ENCODE data around the gene RFNG. TPM values are rescaled to one million over a fixed set of nuclear protein-coding genes. Genes with fewer than 3 reads are reported as not detected.

RFNG gene
- total RNA-seq, 1 experiment from 2014 or later, result 31.5 TPM

- peaks cover 5% of the 10 kb centered on the region for H3K4me1 ChIP-seq (ENCODE audit: insufficient read depth, low read length, poor library complexity, severe bottlenecking)
- no peak overlapping the region for H3K4me3 ChIP-seq (ENCODE audit: low read depth, low read length, poor library complexity, severe bottlenecking)
- peaks cover 68% of the 10 kb centered on the region for H3K36me3 ChIP-seq (ENCODE audit: insufficient read depth, low read length, poor library complexity, severe bottlenecking)
- no TSS peak for BruUV-seq (replicated peaks)
- ChIA-PET POLR2A (ENCODE audit: low non-redundant PET) (no interaction called here), CTCF (interaction anchor here (1.6 kb wide), 1 partner anchor 24 kb away, joined by 4 read pairs; the partner anchor contains the start of gene DCXR)
- no peak for DNase-seq (ENCODE audit: low spot score)
- no peaks in the 10 kb centered on the region for H3K9me3 ChIP-seq (ENCODE audit: low read depth, low read length, poor library complexity, severe bottlenecking)
- no peak overlapping the region for H3K27ac ChIP-seq (ENCODE audit: low read depth, low read length, poor library complexity, severe bottlenecking)
- intact Hi-C loops (cut with micrococcal nuclease; ENCODE audit: unreplicated experiment), result no loop called here
- H3K27me3 ChIP-seq (replicated peaks; ENCODE audit: insufficient read depth, low read depth, low read length, poor library complexity), result no peaks in the 10 kb centered on the region
- TF ChIP-seq CTCF (conservative IDR thresholded peaks at IDR 0.05; ENCODE audit: low read depth, low read length), result no peak
- no peak for TF ChIP-seq EZH2 (IDR thresholded peaks at IDR 0.05; ENCODE audit: borderline replicate concordance, low read depth, low read length, poor library complexity, severe bottlenecking)
These were observed 9.7 kb upstream of the RFNG start for GRCh38 chr17:82061047-82061925.

GRCh38 chr17:82060614-82061013 lies 9.0 kb upstream of the RFNG start:
- intact Hi-C loops (cut with micrococcal nuclease; ENCODE audit: unreplicated experiment), result no loop called here
- POLR2A ChIA-PET (ENCODE audit: low non-redundant PET), result no interaction called here
- Histone ChIP-seq H3K9me3 (ENCODE audit: low read depth, low read length, poor library complexity, severe bottlenecking) (no peaks in the 10 kb centered on the region), H3K27me3 (replicated peaks; ENCODE audit: insufficient read depth, low read depth, low read length, poor library complexity) (no peaks in the 10 kb centered on the region), H3K36me3 (ENCODE audit: insufficient read depth, low read length, poor library complexity, severe bottlenecking) (peaks cover 75% of the 10 kb centered on the region), H3K27ac (ENCODE audit: low read depth, low read length, poor library complexity, severe bottlenecking) (no peak overlapping the region), H3K4me1 (ENCODE audit: insufficient read depth, low read length, poor library complexity, severe bottlenecking) (no peaks in the 10 kb centered on the region), H3K4me3 (ENCODE audit: low read depth, low read length, poor library complexity, severe bottlenecking) (no peak overlapping the region)
- no peak for DNase-seq (ENCODE audit: low spot score)
- CTCF ChIA-PET, result interaction anchor here (1.6 kb wide), 1 partner anchor 23 kb away, joined by 4 read pairs; the partner anchor contains the start of gene DCXR
- BruUV-seq (replicated peaks), result no TSS peak
- TF ChIP-seq EZH2 (IDR thresholded peaks at IDR 0.05; ENCODE audit: borderline replicate concordance, low read depth, low read length, poor library complexity, severe bottlenecking) (no peak), CTCF (conservative IDR thresholded peaks at IDR 0.05; ENCODE audit: low read depth, low read length) (no peak)

DNA sequence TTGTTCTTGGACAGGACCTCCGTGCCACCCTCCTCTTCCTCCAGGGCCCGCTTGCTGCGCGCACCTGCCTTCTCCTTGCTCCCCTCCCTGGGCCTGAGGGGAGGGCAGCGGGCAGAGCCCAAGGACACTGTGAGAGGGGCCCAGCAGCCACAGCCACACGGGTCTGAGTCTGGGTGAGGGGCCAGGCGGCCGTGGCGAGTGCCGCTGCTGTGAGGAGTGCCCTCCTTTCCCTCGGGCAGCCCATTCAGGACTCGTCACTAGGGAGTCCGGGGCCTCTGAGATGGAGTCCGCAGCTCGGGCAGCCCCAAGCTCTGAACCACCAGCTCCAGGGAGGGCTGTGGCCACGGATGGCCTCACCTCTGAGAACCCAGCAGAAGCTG lies 8.4 kb upstream of the RFNG start:
- Histone ChIP-seq H3K36me3 (ENCODE audit: insufficient read depth, low read length, poor library complexity, severe bottlenecking) (peaks cover 81% of the 10 kb centered on the region), H3K4me1 (ENCODE audit: insufficient read depth, low read length, poor library complexity, severe bottlenecking) (no peaks in the 10 kb centered on the region), H3K9me3 (ENCODE audit: low read depth, low read length, poor library complexity, severe bottlenecking) (no peaks in the 10 kb centered on the region), H3K27ac (ENCODE audit: low read depth, low read length, poor library complexity, severe bottlenecking) (no peak overlapping the region), H3K4me3 (ENCODE audit: low read depth, low read length, poor library complexity, severe bottlenecking) (no peak overlapping the region), H3K27me3 (replicated peaks; ENCODE audit: insufficient read depth, low read depth, low read length, poor library complexity) (no peaks in the 10 kb centered on the region)
- CTCF ChIA-PET, result interaction anchor here (1.6 kb wide), 1 partner anchor 22 kb away, joined by 4 read pairs; the partner anchor contains the start of gene DCXR
- intact Hi-C loops (cut with micrococcal nuclease; ENCODE audit: unreplicated experiment), result no loop called here
- TF ChIP-seq EZH2 (IDR thresholded peaks at IDR 0.05; ENCODE audit: borderline replicate concordance, low read depth, low read length, poor library complexity, severe bottlenecking), result no peak
- TF ChIP-seq CTCF (conservative IDR thresholded peaks at IDR 0.05; ENCODE audit: low read depth, low read length), result no peak
- POLR2A ChIA-PET (ENCODE audit: low non-redundant PET), result no interaction called here
- no TSS peak for BruUV-seq (replicated peaks)
- no peak for DNase-seq (ENCODE audit: low spot score)

All from A673 (cell line).